CD4-positive, CD25-positive, alpha-beta regulatory T cell (primary cell): ENCODE results near the gene TMEM237. TPM values are rescaled to one million over a fixed set of nuclear protein-coding genes. Genes with fewer than 3 reads are reported as not detected.

Source experiments
- ATAC-seq, 2 donors: fragments of 150-1000 bp; cut with Tn5 transposase; one replicate each; pipeline ENCODE4 v1.10.0; 2021; ENCODE audit warnings: low read depth in 2 of 2, moderate number of reproducible peaks in 2 of 2, moderate library complexity in 1 of 2
- DNase-seq, 3 donors: peaks; one replicate each; pipeline versions ENCODE4 v3.0.0 to v3.0.0-alpha.2; 2012 to 2022; ENCODE audit warnings: mixed read lengths in 1 of 3
- H3K27ac ChIP-seq: one replicate; pipeline ENCODE4 v1.7.0; 2013; ENCODE audit warnings: mild to moderate bottlenecking, low read length; ENCODE audit not compliant: insufficient read depth, poor library complexity, severe bottlenecking
- H3K27me3 ChIP-seq: one replicate; pipeline ENCODE4 v1.7.0; 2013; ENCODE audit warnings: low read length; ENCODE audit not compliant: control insufficient read depth, insufficient read depth
- H3K36me3 ChIP-seq: one replicate; pipeline ENCODE4 v1.7.0; 2013; ENCODE audit warnings: mild to moderate bottlenecking, low read length, moderate library complexity; ENCODE audit not compliant: control insufficient read depth, insufficient read depth
- H3K4me1 ChIP-seq: 2 replicates; pipeline ENCODE4 v1.7.0; 2013; ENCODE audit warnings: mild to moderate bottlenecking, low read length; ENCODE audit not compliant: insufficient read depth, control insufficient read depth, poor library complexity, severe bottlenecking
- H3K4me3 ChIP-seq: one replicate; pipeline ENCODE4 v1.7.0; 2013; ENCODE audit warnings: low read depth, mild to moderate bottlenecking, low read length, moderate library complexity
- H3K9me3 ChIP-seq, 2 experiments: 1 replicate in 1 of 2; 2 replicates in 1 of 2; pipeline ENCODE4 v1.7.0; 2013; ENCODE audit warnings: low read length in 2 of 2, mild to moderate bottlenecking in 1 of 2, moderate library complexity in 1 of 2; ENCODE audit not compliant: control insufficient read depth in 2 of 2
- H3K27ac Mint-ChIP-seq, 3 donors: one replicate each; pipeline ENCODE4 v1.8.0; 2020 to 2022; ENCODE audit warnings: mild to moderate bottlenecking in 3 of 3, mixed read lengths in 3 of 3, moderate library complexity in 2 of 3
- H3K27me3 Mint-ChIP-seq: one replicate; pipeline ENCODE4 v1.8.0; 2022; ENCODE audit warnings: mild to moderate bottlenecking, mixed read lengths
- H3K36me3 Mint-ChIP-seq: one replicate; pipeline ENCODE4 v1.8.0; 2020; ENCODE audit warnings: mixed read lengths
- H3K4me1 Mint-ChIP-seq, 4 donors: one replicate each; pipeline ENCODE4 v1.8.0; 2020 to 2022; ENCODE audit warnings: mixed read lengths in 4 of 4, mild to moderate bottlenecking in 1 of 4
- H3K4me3 Mint-ChIP-seq, 4 donors: one replicate each; pipeline ENCODE4 v1.8.0; 2020 to 2022; ENCODE audit warnings: mild to moderate bottlenecking in 4 of 4, mixed read lengths in 4 of 4, moderate library complexity in 3 of 4
- H3K9me3 Mint-ChIP-seq, 7 donors: one replicate each; pipeline ENCODE4 v1.8.0; 2020 to 2022; ENCODE audit warnings: mixed read lengths in 7 of 7, mild to moderate bottlenecking in 3 of 7, moderate library complexity in 2 of 7
- polyA plus RNA-seq, 4 donors: library from polyadenylated mRNA; unstranded; fragments of 300-500 nt; fragmentation: Illumina TruSeq; gene quantifications; one replicate each; pipeline ENCODE4 v1.2.3, GENCODE V29; 2021
- total RNA-seq: library from RNA; stranded (reverse); gene quantifications from one replicate; pipeline ENCODE4 v1.2.3, GENCODE V29; 2022

The TMEM237 gene
- total and polyA plus RNA-seq, 5 donors from 2014 or later: 2.4 to 6.5 (median 4.3) TPM

DNA sequence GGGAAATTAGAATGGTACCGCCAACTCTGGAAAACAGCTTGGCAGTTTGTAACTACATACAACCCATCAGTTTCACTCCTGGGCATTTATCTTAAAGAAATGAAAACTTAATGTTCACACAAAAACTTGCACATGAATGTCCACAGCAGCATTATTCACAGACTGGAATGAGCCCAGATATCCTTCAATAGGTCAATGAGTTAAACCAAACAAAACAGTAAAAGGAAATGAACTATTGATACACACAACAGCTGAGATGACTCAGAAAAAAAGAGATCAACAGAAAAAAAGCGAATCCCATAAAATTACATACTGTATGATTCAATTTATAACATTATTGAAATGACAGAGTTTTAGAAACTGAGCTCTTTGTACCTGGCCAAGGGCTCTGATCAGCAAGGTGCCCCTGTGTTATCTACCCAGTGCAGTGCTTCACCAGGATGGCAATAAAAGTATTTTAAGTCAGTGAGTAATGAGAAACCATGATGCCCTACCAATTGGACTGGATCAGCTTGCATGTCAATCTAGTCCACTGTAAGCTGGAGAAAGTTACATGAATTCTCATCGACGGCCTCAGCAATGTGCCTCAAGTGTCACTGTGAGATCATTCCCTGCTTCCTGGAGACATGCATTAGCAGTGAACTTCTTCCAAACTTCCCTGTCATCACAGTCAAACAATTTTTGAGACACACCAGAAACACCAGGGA, 21.9 kb downstream of the TMEM237 start:
- Mint-ChIP-seq H3K4me1 (no peaks in the 10 kb centered on the region), H3K36me3 (peaks cover 6% of the 10 kb centered on the region), H3K4me3 (no peak overlapping the region), H3K9me3 (no peaks in the 10 kb centered on the region), H3K27ac (no peak overlapping the region), H3K27me3 (peaks cover 5% of the 10 kb centered on the region)
- ATAC-seq: no peak
- no peaks in the 10 kb centered on the region for H3K4me1 ChIP-seq
- H3K4me3 ChIP-seq: no peak overlapping the region
- no peaks in the 10 kb centered on the region for H3K27me3 ChIP-seq
- H3K9me3 ChIP-seq: no peaks in the 10 kb centered on the region
- no peak for DNase-seq
- no peaks in the 10 kb centered on the region for H3K36me3 ChIP-seq
- H3K27ac ChIP-seq: no peak overlapping the region

GRCh38 chr2:201618744-201619662, 24.3 kb downstream of the TMEM237 start:
- Histone ChIP-seq H3K4me3 (no peak overlapping the region), H3K27ac (no peak overlapping the region), H3K36me3 (no peaks in the 10 kb centered on the region), H3K27me3 (no peaks in the 10 kb centered on the region), H3K9me3 (no peaks in the 10 kb centered on the region), H3K4me1 (no peaks in the 10 kb centered on the region)
- no peak overlapping the region for H3K4me3 Mint-ChIP-seq
- no peak overlapping the region for H3K27ac Mint-ChIP-seq
- peaks cover 5% of the 10 kb centered on the region for H3K27me3 Mint-ChIP-seq
- ATAC-seq (no peak), DNase-seq (peak in 1 of 3 donors; percentile 4)
- H3K4me1 Mint-ChIP-seq: no peaks in the 10 kb centered on the region
- H3K9me3 Mint-ChIP-seq: peaks cover 0 to 3% (median 0%) of the 10 kb centered on the region in 7 donors
- H3K36me3 Mint-ChIP-seq: peaks cover 4% of the 10 kb centered on the region

GRCh38 chr2:201608021-201608420, 35.3 kb downstream of the TMEM237 start:
- Mint-ChIP-seq H3K27ac (no peak overlapping the region), H3K9me3 (peaks cover 0 to 9% (median 5%) of the 10 kb centered on the region in 7 donors), H3K4me1 (no peaks in the 10 kb centered on the region), H3K36me3 (no peaks in the 10 kb centered on the region), H3K4me3 (no peak overlapping the region), H3K27me3 (peaks cover 33% of the 10 kb centered on the region)
- Histone ChIP-seq H3K27ac (no peak overlapping the region), H3K4me1 (no peaks in the 10 kb centered on the region), H3K9me3 (peaks cover 0 to 5% of the 10 kb centered on the region in 2 experiments), H3K27me3 (peaks cover 10% of the 10 kb centered on the region), H3K4me3 (no peak overlapping the region), H3K36me3 (no peaks in the 10 kb centered on the region)
- ATAC-seq (no peak), DNase-seq (no peak)

DNA sequence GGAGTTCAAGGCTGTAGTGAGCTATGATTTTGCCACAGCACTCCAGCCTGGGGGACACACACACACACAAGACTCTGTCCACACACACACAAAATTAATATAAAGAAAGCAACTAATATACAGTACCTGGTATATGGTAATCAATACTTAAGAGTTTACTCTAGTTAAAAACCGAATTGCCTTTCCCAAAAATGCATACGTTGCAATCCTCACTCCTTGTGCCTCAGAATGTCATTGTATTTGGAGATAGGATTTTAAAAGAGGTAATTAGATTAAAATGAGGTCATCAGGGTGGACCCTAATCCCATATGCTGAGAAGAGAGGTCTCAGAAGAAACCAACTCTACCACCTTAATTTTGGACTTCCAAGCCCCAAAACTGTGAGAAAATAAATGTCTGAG, 35.7 kb downstream of the TMEM237 start:
- H3K27ac ChIP-seq: no peak overlapping the region
- Mint-ChIP-seq H3K4me1 (no peaks in the 10 kb centered on the region), H3K27me3 (peaks cover 34% of the 10 kb centered on the region), H3K36me3 (no peaks in the 10 kb centered on the region), H3K9me3 (peaks cover 0 to 9% (median 5%) of the 10 kb centered on the region in 7 donors), H3K4me3 (no peak overlapping the region), H3K27ac (no peak overlapping the region)
- ATAC-seq (no peak), DNase-seq (no peak)
- peaks cover 0 to 5% of the 10 kb centered on the region in 2 experiments for H3K9me3 ChIP-seq
- no peak overlapping the region for H3K4me3 ChIP-seq
- H3K36me3 ChIP-seq: no peaks in the 10 kb centered on the region
- peaks cover 15% of the 10 kb centered on the region for H3K27me3 ChIP-seq
- no peaks in the 10 kb centered on the region for H3K4me1 ChIP-seq

DNA sequence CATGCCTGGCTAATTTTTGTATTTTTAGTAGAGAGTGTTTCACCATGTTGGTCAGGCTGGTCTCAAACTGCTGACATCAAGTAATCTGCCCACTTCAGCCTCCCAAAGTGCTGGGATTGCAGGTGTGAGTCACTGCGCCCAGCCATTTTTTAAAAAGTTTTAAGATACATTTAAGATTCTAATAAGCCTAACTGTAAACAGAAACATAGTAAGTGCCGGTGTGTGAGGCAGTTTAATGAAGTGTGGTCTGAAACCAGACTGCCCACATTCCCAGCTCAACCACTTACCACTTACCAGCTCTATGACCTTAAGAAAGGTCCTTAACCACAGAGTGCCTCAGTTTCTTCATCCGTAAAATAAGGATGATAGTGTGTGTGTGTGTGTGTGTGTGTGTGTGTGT, 42.4 kb downstream of the TMEM237 start:
- Histone ChIP-seq H3K36me3 (no peaks in the 10 kb centered on the region), H3K27me3 (peaks cover 15% of the 10 kb centered on the region), H3K4me3 (no peak overlapping the region), H3K4me1 (no peaks in the 10 kb centered on the region), H3K27ac (no peak overlapping the region), H3K9me3 (peaks cover 0 to 3% of the 10 kb centered on the region in 2 experiments)
- Mint-ChIP-seq H3K9me3 (peaks cover 2 to 16% (median 10%) of the 10 kb centered on the region in 7 donors), H3K27ac (no peak overlapping the region), H3K27me3 (peaks cover 40% of the 10 kb centered on the region), H3K4me3 (no peak overlapping the region), H3K36me3 (no peaks in the 10 kb centered on the region), H3K4me1 (no peaks in the 10 kb centered on the region)
- DNase-seq (no peak), ATAC-seq (no peak)

DNA sequence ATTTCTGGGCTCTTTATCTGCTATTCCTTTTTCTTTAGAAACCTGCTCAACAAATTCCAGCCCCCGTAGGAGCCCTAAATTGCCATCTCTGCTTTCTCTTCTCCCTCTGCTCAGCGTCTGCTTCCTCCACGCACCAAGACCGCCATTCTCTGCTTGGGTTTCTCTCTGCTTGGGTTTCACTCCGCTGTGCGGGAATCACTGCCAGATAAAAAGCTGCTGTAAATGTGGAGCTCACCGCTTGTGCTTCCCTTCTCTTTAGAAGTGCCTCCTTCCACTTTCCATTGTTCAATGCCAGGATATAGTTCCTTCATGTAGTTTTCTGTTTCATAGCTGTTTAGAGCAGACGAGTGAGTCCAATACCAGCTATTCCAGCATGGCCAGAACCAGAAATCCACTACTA, 45.9 kb downstream of the TMEM237 start:
- DNase-seq: no peak
- H3K27ac ChIP-seq: no peak overlapping the region
- H3K4me3 ChIP-seq: no peak overlapping the region
- H3K36me3 Mint-ChIP-seq: no peaks in the 10 kb centered on the region
- no peak for ATAC-seq
- H3K9me3 ChIP-seq: peaks cover 0 to 3% of the 10 kb centered on the region in 2 experiments
- H3K9me3 Mint-ChIP-seq: peaks cover 2 to 18% (median 10%) of the 10 kb centered on the region in 7 donors
- peaks cover 18% of the 10 kb centered on the region for H3K27me3 Mint-ChIP-seq
- H3K27ac Mint-ChIP-seq: no peak overlapping the region
- H3K4me1 ChIP-seq: no peaks in the 10 kb centered on the region
- no peaks in the 10 kb centered on the region for H3K4me1 Mint-ChIP-seq
- peaks cover 7% of the 10 kb centered on the region for H3K27me3 ChIP-seq
- H3K4me3 Mint-ChIP-seq: no peak overlapping the region
- no peaks in the 10 kb centered on the region for H3K36me3 ChIP-seq

- H3K4me1 Mint-ChIP-seq: peaks cover 0 to 2% (median 0%) of the 10 kb centered on the region in 4 donors
- H3K36me3 Mint-ChIP-seq: peaks cover 4% of the 10 kb centered on the region
- H3K27me3 ChIP-seq: no peaks in the 10 kb centered on the region
- DNase-seq (no peak), ATAC-seq (no peak)
- H3K27ac Mint-ChIP-seq: no peak overlapping the region
- no peaks in the 10 kb centered on the region for H3K4me1 ChIP-seq
- H3K27me3 Mint-ChIP-seq: peaks cover 39% of the 10 kb centered on the region
- no peaks in the 10 kb centered on the region for H3K36me3 ChIP-seq
- H3K4me3 Mint-ChIP-seq: no peak overlapping the region
- H3K9me3 Mint-ChIP-seq: peaks cover 0 to 1% (median 0%) of the 10 kb centered on the region in 7 donors
- H3K27ac ChIP-seq: no peak overlapping the region
- no peaks in the 10 kb centered on the region for H3K9me3 ChIP-seq
- no peak overlapping the region for H3K4me3 ChIP-seq
Observed at GRCh38 chr2:201580486-201580885, 62.8 kb downstream of the TMEM237 start.
